Left lung (tissue), 10 donors: ENCODE data around the gene VPS33A. TPM values are rescaled to one million over a fixed set of nuclear protein-coding genes. Genes with fewer than 3 reads are reported as not detected.

ENCODE experiments used
- ATAC-seq: fragments of 200-7000 bp; cut with Tn5 transposase; one replicate; pipeline ENCODE4 v1.9.1; 2020; ENCODE audit warnings: moderate library complexity
- DNase-seq, 4 donors: peaks; one replicate each; pipeline ENCODE4 v3.0.0-alpha.2; 2013 to 2020
- H3K27ac ChIP-seq, 2 donors: fragments of 200-600 bp; sonication (generic) in 1 of 2; one replicate each; pipeline versions ENCODE4 v1.5.0 to v1.8.0; 2020 to 2021
- H3K27me3 ChIP-seq, 2 donors: fragments of 200-600 bp; sonication (generic) in 1 of 2; one replicate each; pipeline versions ENCODE4 v1.5.0 to v1.8.0; 2020 to 2021
- H3K36me3 ChIP-seq, 2 donors: fragments of 200-600 bp; sonication (generic) in 1 of 2; one replicate each; pipeline versions ENCODE4 v1.5.0 to v1.8.0; 2020 to 2021
- H3K4me1 ChIP-seq, 2 donors: fragments of 200-600 bp; one replicate each; pipeline ENCODE4 v1.8.0; 2021
- H3K4me3 ChIP-seq, 2 donors: fragments of 200-600 bp; sonication (generic) in 1 of 2; one replicate each; pipeline versions ENCODE4 v1.5.0 to v1.8.0; 2020 to 2021; ENCODE audit warnings: mild to moderate bottlenecking in 1 of 2
- H3K9me3 ChIP-seq, 2 donors: fragments of 200-600 bp; sonication (generic) in 1 of 2; one replicate each; pipeline versions ENCODE4 v1.5.0 to v1.8.0; 2020 to 2021
- intact Hi-C, 2 donors: fragments of 100-400 bp; cut with DNase I; formaldehyde crosslinking; loops; one replicate each; pipeline versions ENCODE4 v1.11.2 to v1.14.2; 2022
- polyA plus RNA-seq, 6 donors: library from polyadenylated mRNA; unstranded; fragments of 120-200 nt; gene quantifications; one replicate each; pipeline ENCODE4 v1.2.1, GENCODE V29; 2013; ENCODE audit not compliant: insufficient read length in 6 of 6
- total RNA-seq, 2 donors: library from RNA; stranded (reverse); fragmentation: NEBNext Ultra II Directional; extraction: Animal tissue kit (Norgen Biotek cat#: 25700); gene quantifications; one replicate each; pipeline ENCODE4 v1.2.1, GENCODE V29; 2021
- TF ChIP-seq, protein P1 (sequence below), 2 donors: fragments of 200-600 bp; sonication (generic) in 1 of 2; IDR thresholded peaks; one replicate each; pipeline versions ENCODE4 v1.5.0 to v1.8.0; 2021; ENCODE audit warnings: antibody characterized with exemption in 2 of 2
- donor health status: DM: no; HTN: yes; CAD: no.
- donor health status: DM: no; HTN: no; CAD: no.

The VPS33A gene
- total and polyA plus RNA-seq, 8 donors: 13.3 to 21.4 (median 16.7) TPM

DNA sequence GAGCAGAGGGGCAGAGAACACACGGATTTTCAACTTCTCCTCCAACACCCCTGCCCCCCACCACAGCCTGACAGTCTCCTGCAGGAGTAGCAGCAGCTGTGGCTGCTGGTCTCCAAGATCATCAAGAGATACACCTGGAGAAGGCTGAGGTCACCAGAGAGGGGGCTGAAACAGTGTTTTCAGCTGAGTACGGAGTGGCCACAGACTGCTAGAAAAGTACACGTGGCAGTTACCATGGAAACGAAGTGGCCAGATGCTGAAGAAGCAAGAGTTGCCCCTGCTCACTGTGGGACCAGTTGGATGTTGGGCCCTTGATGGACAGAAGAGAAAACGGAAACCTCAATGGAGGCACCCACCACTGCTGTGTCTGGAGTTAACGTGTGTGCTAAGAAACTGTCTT lies 35.5 kb downstream of the VPS33A start:
- H3K9me3 ChIP-seq: no peaks in the 10 kb centered on the region
- H3K27ac ChIP-seq: no peak overlapping the region
- no peak overlapping the region for H3K4me3 ChIP-seq
- DNase-seq (no peak), ATAC-seq (no peak)
- TF ChIP-seq, protein P1, sequence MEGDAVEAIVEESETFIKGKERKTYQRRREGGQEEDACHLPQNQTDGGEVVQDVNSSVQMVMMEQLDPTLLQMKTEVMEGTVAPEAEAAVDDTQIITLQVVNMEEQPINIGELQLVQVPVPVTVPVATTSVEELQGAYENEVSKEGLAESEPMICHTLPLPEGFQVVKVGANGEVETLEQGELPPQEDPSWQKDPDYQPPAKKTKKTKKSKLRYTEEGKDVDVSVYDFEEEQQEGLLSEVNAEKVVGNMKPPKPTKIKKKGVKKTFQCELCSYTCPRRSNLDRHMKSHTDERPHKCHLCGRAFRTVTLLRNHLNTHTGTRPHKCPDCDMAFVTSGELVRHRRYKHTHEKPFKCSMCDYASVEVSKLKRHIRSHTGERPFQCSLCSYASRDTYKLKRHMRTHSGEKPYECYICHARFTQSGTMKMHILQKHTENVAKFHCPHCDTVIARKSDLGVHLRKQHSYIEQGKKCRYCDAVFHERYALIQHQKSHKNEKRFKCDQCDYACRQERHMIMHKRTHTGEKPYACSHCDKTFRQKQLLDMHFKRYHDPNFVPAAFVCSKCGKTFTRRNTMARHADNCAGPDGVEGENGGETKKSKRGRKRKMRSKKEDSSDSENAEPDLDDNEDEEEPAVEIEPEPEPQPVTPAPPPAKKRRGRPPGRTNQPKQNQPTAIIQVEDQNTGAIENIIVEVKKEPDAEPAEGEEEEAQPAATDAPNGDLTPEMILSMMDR (IDR thresholded peaks at IDR 0.05): no peak
- intact Hi-C loops: no loop called here
- no peaks in the 10 kb centered on the region for H3K27me3 ChIP-seq
- H3K4me1 ChIP-seq: peaks cover 6 to 8% of the 10 kb centered on the region in 2 donors
- peaks cover 0 to 66% of the 10 kb centered on the region in 2 donors for H3K36me3 ChIP-seq

- ATAC-seq: no peak
- TF ChIP-seq, protein P1 (IDR thresholded peaks at IDR 0.05): no peak
- Histone ChIP-seq H3K27me3 (no peaks in the 10 kb centered on the region), H3K9me3 (no peaks in the 10 kb centered on the region), H3K27ac (no peak overlapping the region), H3K4me3 (no peak overlapping the region), H3K4me1 (peaks cover 16 to 30% of the 10 kb centered on the region in 2 donors), H3K36me3 (peaks cover 0 to 47% of the 10 kb centered on the region in 2 donors)
- no peak for DNase-seq
- intact Hi-C loops: no loop called here
Measured at GRCh38 chr12:122228092-122228491, 38.2 kb downstream of the VPS33A start.

GRCh38 chr12:122227341-122227740 lies 39.0 kb downstream of the VPS33A start:
- no peak for ATAC-seq
- Histone ChIP-seq H3K27ac (no peak overlapping the region), H3K4me3 (no peak overlapping the region), H3K36me3 (peaks cover 0 to 47% of the 10 kb centered on the region in 2 donors), H3K4me1 (peaks cover 16 to 30% of the 10 kb centered on the region in 2 donors), H3K27me3 (no peaks in the 10 kb centered on the region), H3K9me3 (no peaks in the 10 kb centered on the region)
- DNase-seq: no peak
- TF ChIP-seq, protein P1 (IDR thresholded peaks at IDR 0.05): no peak
- intact Hi-C loops: no loop called here

GRCh38 chr12:122226366-122227125 lies 39.7 kb downstream of the VPS33A start:
- H3K4me1 ChIP-seq: peaks cover 16 to 30% of the 10 kb centered on the region in 2 donors
- peak overlapping the region; percentile 19 to 96 for H3K4me3 ChIP-seq
- intact Hi-C loops: no loop called here
- DNase-seq (peak in 1 of 4 donors; percentile 35), ATAC-seq (no peak)
- peaks cover 0 to 47% of the 10 kb centered on the region in 2 donors for H3K36me3 ChIP-seq
- TF ChIP-seq, protein P1 (IDR thresholded peaks at IDR 0.05): no peak
- no peaks in the 10 kb centered on the region for H3K27me3 ChIP-seq
- peak overlapping the region in 1 of 2 donors; percentile 95 for H3K27ac ChIP-seq
- H3K9me3 ChIP-seq: no peaks in the 10 kb centered on the region

DNA sequence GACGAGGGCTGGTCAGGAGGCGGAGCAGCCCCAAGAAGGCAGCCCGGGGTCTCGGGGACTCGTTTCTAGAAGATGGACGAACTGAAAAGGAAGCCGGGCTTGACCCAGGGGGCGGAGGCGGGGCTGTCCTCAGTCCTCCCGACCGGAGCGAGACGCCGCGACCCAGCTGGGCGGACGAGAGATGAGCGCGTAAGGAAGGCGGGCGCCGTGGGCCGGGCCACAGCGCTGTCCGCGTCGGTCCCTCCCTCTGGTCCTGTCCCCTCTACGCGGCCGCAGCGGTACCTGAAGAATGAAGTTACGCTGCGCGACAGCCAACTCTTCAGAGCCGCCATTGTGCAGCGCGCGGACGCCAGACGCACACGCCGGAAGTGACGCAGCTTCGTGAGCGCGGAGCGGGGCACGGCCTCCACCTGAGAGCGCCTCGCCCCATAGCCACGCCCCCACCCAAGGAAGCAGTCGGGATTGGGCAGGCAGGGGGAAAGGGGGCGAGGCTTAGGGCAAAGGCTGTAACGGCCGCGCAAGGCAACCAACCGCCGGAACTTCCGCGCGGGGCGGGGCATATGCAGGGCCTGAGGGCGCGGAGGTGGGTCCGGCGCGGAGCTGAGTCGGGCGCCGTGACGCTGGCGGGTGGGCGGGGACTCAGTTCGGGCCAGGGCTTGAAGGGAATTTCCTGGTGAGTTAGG lies 40.5 kb downstream of the VPS33A start, which contains the start of gene DIABLO:
Gene DIABLO (minus strand): TSS at position 370 of the 683 bp plus-strand sequence. CDS start 38 bp downstream, at position 332.
- ATAC-seq (peak; percentile 97), DNase-seq (peak; percentile 98 to 100 (median 100))
- H3K36me3 ChIP-seq: peaks cover 0 to 47% of the 10 kb centered on the region in 2 donors
- no peaks in the 10 kb centered on the region for H3K27me3 ChIP-seq
- intact Hi-C loops: no loop called here
- H3K27ac ChIP-seq: peak within 1 kb of the TSS; percentile 87 to 95
- peak within 1 kb of the TSS; percentile 96 to 97 for H3K4me3 ChIP-seq
- H3K9me3 ChIP-seq: no peaks in the 10 kb centered on the region
- peaks cover 16 to 30% of the 10 kb centered on the region in 2 donors for H3K4me1 ChIP-seq
- TF ChIP-seq, protein P1 (IDR thresholded peaks at IDR 0.05): no peak
